ENCODE results near the gene NAP1L5. TPM values are rescaled to one million over a fixed set of nuclear protein-coding genes. Genes with fewer than 3 reads are reported as not detected.

NAP1L5 gene
- total RNA-seq, 1 experiment from 2014 or later = 1.8 TPM

DNA sequence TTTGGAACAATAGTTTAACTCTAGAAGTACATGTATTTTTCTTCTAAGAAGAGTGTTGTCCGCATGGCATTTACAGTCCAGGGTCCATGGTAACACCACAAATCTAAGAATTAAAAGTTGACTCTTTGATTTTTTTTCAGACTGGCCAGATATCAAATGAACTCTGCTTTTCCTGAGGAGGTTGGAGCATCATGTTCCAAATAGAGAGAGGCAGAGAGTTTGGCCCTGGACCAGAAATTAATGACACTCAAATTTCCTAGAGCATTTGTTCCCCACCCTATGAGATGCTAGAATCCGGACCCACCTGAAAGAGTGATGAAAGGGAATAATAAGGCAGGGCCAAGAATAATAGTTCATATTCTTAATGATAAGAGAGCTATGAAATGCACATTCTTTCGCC, 47.0 kb upstream of the NAP1L5 start:
- BruUV-seq (replicated peaks) = no TSS peak

More for the DNA sequence above, 47.0 kb upstream of the NAP1L5 start:
- DNase-seq (ENCODE audit: low read depth, low spot score) = no peak
- ATAC-seq = no peak
- no peak overlapping the region for H3K4me3 ChIP-seq (replicated peaks in 1 of 2; ENCODE audit: low read depth in 1 of 2, low read length in 2 of 2)
- H4K20me1 ChIP-seq (ENCODE audit: insufficient read depth) = no peaks in the 10 kb centered on the region
- no peak overlapping the region for H3K27ac ChIP-seq (ENCODE audit: low read depth, low read length)
- intact Hi-C loops (cut with micrococcal nuclease) = no loop called here
- peaks cover 0 to 5% of the 10 kb centered on the region in 2 experiments; a peak in 1 of 4 replicates for H3K36me3 ChIP-seq (ENCODE audit: control insufficient read depth in 1 of 2, insufficient read depth in 2 of 2, low read length in 2 of 2)
- H3K9me3 ChIP-seq (ENCODE audit: control insufficient read depth in 1 of 2, insufficient read depth in 1 of 2, low read depth in 1 of 2, low read length in 2 of 2) = no peaks in the 10 kb centered on the region
- H2AFZ ChIP-seq (ENCODE audit: low read depth, low read length, poor library complexity, severe bottlenecking) = no peak overlapping the region
- H3K27me3 ChIP-seq (ENCODE audit: insufficient read depth, low read length) = no peaks in the 10 kb centered on the region
- no peaks in the 10 kb centered on the region for H3K4me1 ChIP-seq (ENCODE audit: control insufficient read depth in 1 of 2, insufficient read depth in 2 of 2, low read length in 2 of 2)
- no peaks in the 10 kb centered on the region for H3K9me2 ChIP-seq (ENCODE audit: insufficient read depth)
- H3K9ac ChIP-seq (ENCODE audit: low read length) = no peak overlapping the region
- TF ChIP-seq EZH2phosphoT487 (IDR thresholded peaks at IDR 0.05; ENCODE audit: borderline replicate concordance) = no peak
- no peak for TF ChIP-seq ELF1 (IDR thresholded peaks at IDR 0.05; ENCODE audit: borderline replicate concordance, low read depth)
- TF ChIP-seq, protein P1, sequence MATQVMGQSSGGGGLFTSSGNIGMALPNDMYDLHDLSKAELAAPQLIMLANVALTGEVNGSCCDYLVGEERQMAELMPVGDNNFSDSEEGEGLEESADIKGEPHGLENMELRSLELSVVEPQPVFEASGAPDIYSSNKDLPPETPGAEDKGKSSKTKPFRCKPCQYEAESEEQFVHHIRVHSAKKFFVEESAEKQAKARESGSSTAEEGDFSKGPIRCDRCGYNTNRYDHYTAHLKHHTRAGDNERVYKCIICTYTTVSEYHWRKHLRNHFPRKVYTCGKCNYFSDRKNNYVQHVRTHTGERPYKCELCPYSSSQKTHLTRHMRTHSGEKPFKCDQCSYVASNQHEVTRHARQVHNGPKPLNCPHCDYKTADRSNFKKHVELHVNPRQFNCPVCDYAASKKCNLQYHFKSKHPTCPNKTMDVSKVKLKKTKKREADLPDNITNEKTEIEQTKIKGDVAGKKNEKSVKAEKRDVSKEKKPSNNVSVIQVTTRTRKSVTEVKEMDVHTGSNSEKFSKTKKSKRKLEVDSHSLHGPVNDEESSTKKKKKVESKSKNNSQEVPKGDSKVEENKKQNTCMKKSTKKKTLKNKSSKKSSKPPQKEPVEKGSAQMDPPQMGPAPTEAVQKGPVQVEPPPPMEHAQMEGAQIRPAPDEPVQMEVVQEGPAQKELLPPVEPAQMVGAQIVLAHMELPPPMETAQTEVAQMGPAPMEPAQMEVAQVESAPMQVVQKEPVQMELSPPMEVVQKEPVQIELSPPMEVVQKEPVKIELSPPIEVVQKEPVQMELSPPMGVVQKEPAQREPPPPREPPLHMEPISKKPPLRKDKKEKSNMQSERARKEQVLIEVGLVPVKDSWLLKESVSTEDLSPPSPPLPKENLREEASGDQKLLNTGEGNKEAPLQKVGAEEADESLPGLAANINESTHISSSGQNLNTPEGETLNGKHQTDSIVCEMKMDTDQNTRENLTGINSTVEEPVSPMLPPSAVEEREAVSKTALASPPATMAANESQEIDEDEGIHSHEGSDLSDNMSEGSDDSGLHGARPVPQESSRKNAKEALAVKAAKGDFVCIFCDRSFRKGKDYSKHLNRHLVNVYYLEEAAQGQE (IDR thresholded peaks at IDR 0.05; ENCODE audit: low read depth) = no peak
- no peak for TF ChIP-seq POLR2A (IDR thresholded peaks at IDR 0.05; ENCODE audit: borderline replicate concordance, extremely low read depth, insufficient read depth, insufficient read length)
- no peak for TF ChIP-seq SRF (IDR thresholded peaks at IDR 0.05; ENCODE audit: low read depth)
- TF ChIP-seq CEBPB (IDR thresholded peaks at IDR 0.05; ENCODE audit: low read depth) = no peak
- TF ChIP-seq SIN3A (IDR thresholded peaks at IDR 0.05; ENCODE audit: low read depth) = no peak
- no peak for TF ChIP-seq EZH2 (IDR thresholded peaks at IDR 0.05)
- TF ChIP-seq, protein P2, sequence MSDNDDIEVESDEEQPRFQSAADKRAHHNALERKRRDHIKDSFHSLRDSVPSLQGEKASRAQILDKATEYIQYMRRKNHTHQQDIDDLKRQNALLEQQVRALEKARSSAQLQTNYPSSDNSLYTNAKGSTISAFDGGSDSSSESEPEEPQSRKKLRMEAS (IDR thresholded peaks at IDR 0.05) = no peak
- TF ChIP-seq RAD21 (IDR thresholded peaks at IDR 0.05; ENCODE audit: low read depth) = no peak
- TF ChIP-seq POLR2AphosphoS5 (IDR thresholded peaks at IDR 0.05; ENCODE audit: low read depth, low read length) = no peak
- TF ChIP-seq, protein P3, sequence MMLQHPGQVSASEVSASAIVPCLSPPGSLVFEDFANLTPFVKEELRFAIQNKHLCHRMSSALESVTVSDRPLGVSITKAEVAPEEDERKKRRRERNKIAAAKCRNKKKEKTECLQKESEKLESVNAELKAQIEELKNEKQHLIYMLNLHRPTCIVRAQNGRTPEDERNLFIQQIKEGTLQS (IDR thresholded peaks at IDR 0.05) = no peak
- TF ChIP-seq JUND (IDR thresholded peaks at IDR 0.05) = no peak
- TF ChIP-seq SP1 (IDR thresholded peaks at IDR 0.05; ENCODE audit: low read depth) = no peak
- TF ChIP-seq, protein P4, sequence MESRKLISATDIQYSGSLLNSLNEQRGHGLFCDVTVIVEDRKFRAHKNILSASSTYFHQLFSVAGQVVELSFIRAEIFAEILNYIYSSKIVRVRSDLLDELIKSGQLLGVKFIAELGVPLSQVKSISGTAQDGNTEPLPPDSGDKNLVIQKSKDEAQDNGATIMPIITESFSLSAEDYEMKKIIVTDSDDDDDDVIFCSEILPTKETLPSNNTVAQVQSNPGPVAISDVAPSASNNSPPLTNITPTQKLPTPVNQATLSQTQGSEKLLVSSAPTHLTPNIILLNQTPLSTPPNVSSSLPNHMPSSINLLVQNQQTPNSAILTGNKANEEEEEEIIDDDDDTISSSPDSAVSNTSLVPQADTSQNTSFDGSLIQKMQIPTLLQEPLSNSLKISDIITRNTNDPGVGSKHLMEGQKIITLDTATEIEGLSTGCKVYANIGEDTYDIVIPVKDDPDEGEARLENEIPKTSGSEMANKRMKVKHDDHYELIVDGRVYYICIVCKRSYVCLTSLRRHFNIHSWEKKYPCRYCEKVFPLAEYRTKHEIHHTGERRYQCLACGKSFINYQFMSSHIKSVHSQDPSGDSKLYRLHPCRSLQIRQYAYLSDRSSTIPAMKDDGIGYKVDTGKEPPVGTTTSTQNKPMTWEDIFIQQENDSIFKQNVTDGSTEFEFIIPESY (IDR thresholded peaks at IDR 0.05; ENCODE audit: extremely low read depth, insufficient replicate concordance, low read length) = no peak
- ChIA-PET RAD21 (ENCODE audit: low non-redundant PET in 1 of 2, low total read pairs in 2 of 2, uncharacterized antibody in 2 of 2, unreplicated experiment in 2 of 2) (no interaction called here), POLR2A (no interaction called here), CTCF (no interaction called here)
- H3K4me2 ChIP-seq (ENCODE audit: low read length) = no peak overlapping the region
- H3K79me2 ChIP-seq (ENCODE audit: insufficient read depth, low read length) = no peaks in the 10 kb centered on the region

All from HCT116 (cell line).